OCI-LY3 (cell line): ENCODE measurements around the gene OTOR.

Source experiments
- H2AFZ ChIP-seq: fragments of 200-600, 300-600 bp; shearing (Covaris generic); 2 replicates; pipeline ENCODE4 v1.6.0; 2014; ENCODE audit warnings: antibody characterized with exemption, low read depth, low read length
- H3K27ac ChIP-seq: fragments of 200-600, 300-600 bp; sonication (generic); 2 replicates; pipeline ENCODE4 v1.5.1; 2014; ENCODE audit warnings: mild to moderate bottlenecking, low read length, moderate library complexity, mixed read lengths
- H3K27me3 ChIP-seq: fragments of 200-600, 300-600 bp; sonication (generic); 2 replicates; pipeline ENCODE4 v1.6.1; 2014; ENCODE audit warnings: low read depth, low read length, mixed read lengths
- H3K36me3 ChIP-seq: fragments of 200-600, 300-600 bp; sonication (generic); replicated peaks from 2 replicates; pipeline ENCODE3; 2014; ENCODE audit warnings: low read depth, low read length, mixed read lengths
- H3K4me1 ChIP-seq: fragments of 300-600, 200-600 bp; sonication (generic); 2 replicates; pipeline ENCODE4 v1.6.1; 2014; ENCODE audit warnings: low read length, mixed read lengths
- H3K4me2 ChIP-seq: fragments of 200-600, 300-600 bp; sonication (generic); 2 replicates; pipeline ENCODE4 v1.6.1; 2014; ENCODE audit warnings: low read length, mixed read lengths
- H3K4me3 ChIP-seq: fragments of 300-600, 200-600 bp; sonication (generic); 2 replicates; pipeline ENCODE4 v1.5.1; 2014; ENCODE audit warnings: antibody characterized with exemption, mild to moderate bottlenecking, low read length, moderate library complexity
- H3K79me2 ChIP-seq: fragments of 300-600, 200-600 bp; shearing (Covaris generic); 2 replicates; pipeline ENCODE4 v1.6.1; 2014; ENCODE audit warnings: mild to moderate bottlenecking, low read length, mixed read lengths
- H3K9ac ChIP-seq: fragments of 300-600, 200-600 bp; shearing (Covaris generic); 2 replicates; pipeline ENCODE4 v1.6.0; 2014; ENCODE audit warnings: mild to moderate bottlenecking, low read length, moderate library complexity
- H3K9me3 ChIP-seq: fragments of 200-600, 300-600 bp; shearing (Covaris generic); 2 replicates; pipeline ENCODE4 v1.6.1; 2014; ENCODE audit warnings: low read length, mixed read lengths; ENCODE audit not compliant: insufficient read depth
- H4K20me1 ChIP-seq: fragments of 200-600, 300-600 bp; sonication (generic); 2 replicates; pipeline ENCODE4 v1.6.1; 2016; ENCODE audit warnings: low read length, mixed read lengths; ENCODE audit not compliant: insufficient read depth
- CTCF ChIP-seq: fragments of 200-600, 300-600 bp; sonication (generic); IDR thresholded peaks from 2 replicates; pipeline ENCODE4 v1.5.1; 2014; ENCODE audit warnings: antibody characterized with exemption, low read length, low read depth
- EZH2phosphoT487 ChIP-seq: fragments of 200-600 bp; shearing (Covaris generic); IDR thresholded peaks from 2 replicates; pipeline ENCODE4 v1.6.1; 2018; ENCODE audit warnings: antibody characterized with exemption, mixed run types, low read depth

The OTOR gene

DNA sequence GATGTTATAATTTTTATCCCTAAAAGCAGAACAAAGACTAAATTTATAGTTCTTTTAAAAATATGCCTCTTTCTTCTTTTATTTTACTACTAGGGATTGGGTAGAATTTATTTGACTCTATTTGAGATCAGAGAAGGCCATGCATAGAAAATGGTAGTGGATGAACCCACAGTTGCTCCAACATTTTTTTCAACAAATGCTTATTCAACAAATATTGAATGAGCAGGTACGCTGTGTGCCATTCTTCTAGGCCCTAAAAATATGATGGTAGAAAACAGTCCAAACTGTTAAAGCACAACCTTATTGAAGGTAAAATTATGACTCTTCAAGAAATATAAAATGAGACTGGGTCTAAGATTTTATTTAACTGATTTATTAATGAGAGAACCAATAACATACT is 30.0 kb downstream of the OTOR start:
- TF ChIP-seq EZH2phosphoT487 (no peak), CTCF (no peak)

GRCh38 chr20:16781496-16781895 is 33.3 kb downstream of the OTOR start:
- Histone ChIP-seq H3K4me1 (no peaks in the 10 kb centered on the region), H2AFZ (no peak overlapping the region), H3K36me3 (no peaks in the 10 kb centered on the region), H3K27ac (no peak overlapping the region), H3K9me3 (no peaks in the 10 kb centered on the region), H3K9ac (no peak overlapping the region), H3K4me3 (no peak overlapping the region), H4K20me1 (no peaks in the 10 kb centered on the region), H3K27me3 (peaks cover 41% of the 10 kb centered on the region), H3K79me2 (no peaks in the 10 kb centered on the region), H3K4me2 (no peak overlapping the region)
- TF ChIP-seq CTCF (no peak), EZH2phosphoT487 (no peak)

More for the DNA sequence above, 30.0 kb downstream of the OTOR start:
- no peaks in the 10 kb centered on the region for H4K20me1 ChIP-seq
- peaks cover 33% of the 10 kb centered on the region; the same call in 1 of the 2 replicates for H3K27me3 ChIP-seq
- no peak overlapping the region for H3K4me3 ChIP-seq
- no peaks in the 10 kb centered on the region for H3K4me1 ChIP-seq
- H3K9ac ChIP-seq, result no peak overlapping the region
- no peak overlapping the region for H3K4me2 ChIP-seq
- no peaks in the 10 kb centered on the region for H3K79me2 ChIP-seq
- H3K9me3 ChIP-seq, result no peaks in the 10 kb centered on the region
- H3K27ac ChIP-seq, result no peak overlapping the region
- no peaks in the 10 kb centered on the region for H3K36me3 ChIP-seq
- H2AFZ ChIP-seq, result no peak overlapping the region

GRCh38 chr20:16785226-16785625 is 37.1 kb downstream of the OTOR start:
- peaks cover 30% of the 10 kb centered on the region for H3K27me3 ChIP-seq
- no peaks in the 10 kb centered on the region for H3K36me3 ChIP-seq
- no peaks in the 10 kb centered on the region for H3K9me3 ChIP-seq
- H3K27ac ChIP-seq, result no peak overlapping the region
- H2AFZ ChIP-seq, result no peak overlapping the region
- no peak overlapping the region for H3K4me2 ChIP-seq
- TF ChIP-seq CTCF (no peak), EZH2phosphoT487 (no peak)
- no peaks in the 10 kb centered on the region for H3K4me1 ChIP-seq
- H3K4me3 ChIP-seq, result no peak overlapping the region
- no peaks in the 10 kb centered on the region for H4K20me1 ChIP-seq
- H3K79me2 ChIP-seq, result no peaks in the 10 kb centered on the region
- no peak overlapping the region for H3K9ac ChIP-seq
